ENCODE data around the gene ST3GAL4.
"Not testable (repeated sequence)": the region's sequence is repeated elsewhere in the genome, so short reads cannot be mapped to it uniquely, and the experiment has no call there.

GRCh38 chr11:126373389-126374066 lies 18.0 kb downstream of the ST3GAL4 start:
- not testable (repeated sequence) for TF ChIP-seq CTCF, POLR2A (IDR thresholded peaks at IDR 0.05)

All from testis (tissue), 2 donors.